Left lung (tissue), 10 donors: Measurements from ENCODE around the gene TAS2R43. TPM values are rescaled to one million over a fixed set of nuclear protein-coding genes. Genes with fewer than 3 reads are reported as not detected.
"Not testable (repeated sequence)": the region's sequence is repeated elsewhere in the genome, so short reads cannot be mapped to it uniquely, and the experiment has no call there.

Experiments used
- ATAC-seq: fragments of 200-7000 bp; cut with Tn5 transposase; one replicate; pipeline ENCODE4 v1.9.1; 2020; ENCODE audit warnings: moderate library complexity
- DNase-seq, 4 donors: peaks; one replicate each; pipeline ENCODE4 v3.0.0-alpha.2; 2013 to 2020
- H3K27ac ChIP-seq, 2 donors: fragments of 200-600 bp; sonication (generic) in 1 of 2; one replicate each; pipeline versions ENCODE4 v1.5.0 to v1.8.0; 2020 to 2021
- H3K27me3 ChIP-seq, 2 donors: fragments of 200-600 bp; sonication (generic) in 1 of 2; one replicate each; pipeline versions ENCODE4 v1.5.0 to v1.8.0; 2020 to 2021
- H3K36me3 ChIP-seq, 2 donors: fragments of 200-600 bp; sonication (generic) in 1 of 2; one replicate each; pipeline versions ENCODE4 v1.5.0 to v1.8.0; 2020 to 2021
- H3K4me1 ChIP-seq, 2 donors: fragments of 200-600 bp; one replicate each; pipeline ENCODE4 v1.8.0; 2021
- H3K4me3 ChIP-seq, 2 donors: fragments of 200-600 bp; sonication (generic) in 1 of 2; one replicate each; pipeline versions ENCODE4 v1.5.0 to v1.8.0; 2020 to 2021; ENCODE audit warnings: mild to moderate bottlenecking in 1 of 2
- H3K9me3 ChIP-seq, 2 donors: fragments of 200-600 bp; sonication (generic) in 1 of 2; one replicate each; pipeline versions ENCODE4 v1.5.0 to v1.8.0; 2020 to 2021
- CTCF ChIP-seq, 2 donors: fragments of 200-600 bp; sonication (generic) in 1 of 2; IDR thresholded peaks; one replicate each; pipeline versions ENCODE4 v1.5.0 to v1.8.0; 2021; ENCODE audit warnings: antibody characterized with exemption in 2 of 2
- intact Hi-C, 2 donors: fragments of 100-400 bp; cut with DNase I; formaldehyde crosslinking; loops; one replicate each; pipeline versions ENCODE4 v1.11.2 to v1.14.2; 2022
- polyA plus RNA-seq, 6 donors: library from polyadenylated mRNA; unstranded; fragments of 120-200 nt; gene quantifications; one replicate each; pipeline ENCODE4 v1.2.1, GENCODE V29; 2013; ENCODE audit not compliant: insufficient read length in 6 of 6
- total RNA-seq, 2 donors: library from RNA; stranded (reverse); fragmentation: NEBNext Ultra II Directional; extraction: Animal tissue kit (Norgen Biotek cat#: 25700); gene quantifications; one replicate each; pipeline ENCODE4 v1.2.1, GENCODE V29; 2021
- donor health status: DM: no; HTN: yes; CAD: no.
- donor health status: DM: no; HTN: no; CAD: no.

TAS2R43 gene
- total and polyA plus RNA-seq, 8 donors = 0.38 to 0.78 (median 0.60) TPM

DNA sequence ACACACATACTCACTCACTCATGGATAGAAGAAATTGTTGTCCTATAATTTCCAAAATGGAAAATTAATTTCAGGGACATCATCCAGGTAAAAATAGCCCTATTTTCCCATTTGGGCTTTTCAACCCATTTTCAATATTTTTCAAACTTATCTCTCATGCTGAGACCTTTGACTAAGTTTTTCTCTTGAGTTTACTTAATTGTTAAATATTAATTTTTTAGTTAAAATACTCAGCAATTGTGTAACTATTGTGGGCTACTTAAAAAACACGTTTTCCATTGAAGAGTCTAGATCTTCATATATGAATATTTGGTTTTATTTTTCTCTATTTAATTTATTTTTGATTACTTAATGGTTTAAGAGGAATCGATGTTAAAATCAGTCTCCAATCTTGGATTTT, 14.2 kb upstream of the TAS2R43 start:
- Histone ChIP-seq H3K27me3 (no peaks in the 10 kb centered on the region), H3K4me3 (no peak overlapping the region), H3K36me3 (no peaks in the 10 kb centered on the region), H3K4me1 (no peaks in the 10 kb centered on the region), H3K27ac (no peak overlapping the region), H3K9me3 (peaks cover 0 to 13% of the 10 kb centered on the region in 2 donors)
- ATAC-seq = no peak
- intact Hi-C loops = no loop called here
- TF ChIP-seq CTCF (IDR thresholded peaks at IDR 0.05) = no peak
- DNase-seq = no peak

DNA sequence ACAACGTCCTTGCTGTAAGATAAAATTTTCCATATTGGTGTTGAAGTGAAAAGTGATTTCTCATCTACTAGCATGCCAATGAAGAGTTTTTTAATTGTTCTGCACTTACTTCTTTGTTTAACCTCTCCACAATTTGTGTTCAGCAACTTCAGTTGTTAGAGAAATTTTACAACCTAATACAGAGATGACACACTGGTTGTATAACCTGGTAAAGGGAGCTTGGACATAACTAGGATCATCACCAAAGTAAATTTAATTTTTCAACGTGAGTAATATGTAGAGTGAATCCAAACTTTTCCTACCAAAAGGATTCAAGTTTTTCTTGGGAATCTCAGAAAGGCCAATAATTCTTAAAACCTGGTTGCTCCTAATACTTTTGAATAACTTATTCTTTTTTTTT, 13.4 kb upstream of the TAS2R43 start:
- H3K27me3 ChIP-seq = no peaks in the 10 kb centered on the region
- H3K27ac ChIP-seq = no peak overlapping the region
- DNase-seq (no peak), ATAC-seq (no peak)
- H3K4me3 ChIP-seq = no peak overlapping the region
- no peaks in the 10 kb centered on the region for H3K36me3 ChIP-seq
- intact Hi-C loops = no loop called here
- TF ChIP-seq CTCF (IDR thresholded peaks at IDR 0.05) = no peak
- no peaks in the 10 kb centered on the region for H3K4me1 ChIP-seq
- peaks cover 0 to 5% of the 10 kb centered on the region in 2 donors for H3K9me3 ChIP-seq

DNA sequence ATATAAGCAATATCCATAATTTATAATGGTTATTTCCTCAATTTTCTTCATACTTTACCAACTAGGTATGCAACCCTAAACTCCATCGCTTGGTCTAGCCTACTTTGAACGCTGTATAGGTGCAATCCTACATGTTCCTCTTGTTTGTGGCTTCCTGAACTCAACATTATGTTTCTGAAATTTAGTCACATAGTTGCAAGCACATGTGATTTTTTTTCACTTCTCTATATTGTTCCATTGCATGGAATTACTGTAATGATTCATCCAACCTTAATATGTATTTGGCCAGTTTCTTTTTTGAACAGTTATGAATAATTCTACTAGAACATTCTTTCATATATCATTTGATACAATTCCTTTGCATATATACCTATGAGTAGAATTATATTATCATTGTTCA, 2.8 kb upstream of the TAS2R43 start:
- DNase-seq, ATAC-seq, H3K4me3 ChIP-seq, H3K27me3 ChIP-seq, H3K9me3 ChIP-seq, intact Hi-C loops, H3K27ac ChIP-seq, H3K4me1 ChIP-seq, H3K36me3 ChIP-seq: not testable (repeated sequence)

- Histone ChIP-seq H3K27me3 (no peaks in the 10 kb centered on the region), H3K4me3 (no peak overlapping the region), H3K36me3 (no peaks in the 10 kb centered on the region), H3K27ac (no peak overlapping the region), H3K4me1 (no peaks in the 10 kb centered on the region), H3K9me3 (no peaks in the 10 kb centered on the region)
- ATAC-seq = no peak
- no peak for TF ChIP-seq CTCF (IDR thresholded peaks at IDR 0.05)
- intact Hi-C loops = no loop called here
- no peak for DNase-seq
Measured at GRCh38 chr12:11089246-11089645, 2.9 kb downstream of the TAS2R43 start.

GRCh38 chr12:11085419-11085818, 6.7 kb downstream of the TAS2R43 start:
- no peaks in the 10 kb centered on the region for H3K4me1 ChIP-seq
- H3K36me3 ChIP-seq = no peaks in the 10 kb centered on the region
- no peaks in the 10 kb centered on the region for H3K27me3 ChIP-seq
- DNase-seq (no peak), ATAC-seq (no peak)
- H3K4me3 ChIP-seq = no peak overlapping the region
- no peak for TF ChIP-seq CTCF (IDR thresholded peaks at IDR 0.05)
- peaks cover 0 to 9% of the 10 kb centered on the region in 2 donors for H3K9me3 ChIP-seq
- intact Hi-C loops = no loop called here
- H3K27ac ChIP-seq = no peak overlapping the region

DNA sequence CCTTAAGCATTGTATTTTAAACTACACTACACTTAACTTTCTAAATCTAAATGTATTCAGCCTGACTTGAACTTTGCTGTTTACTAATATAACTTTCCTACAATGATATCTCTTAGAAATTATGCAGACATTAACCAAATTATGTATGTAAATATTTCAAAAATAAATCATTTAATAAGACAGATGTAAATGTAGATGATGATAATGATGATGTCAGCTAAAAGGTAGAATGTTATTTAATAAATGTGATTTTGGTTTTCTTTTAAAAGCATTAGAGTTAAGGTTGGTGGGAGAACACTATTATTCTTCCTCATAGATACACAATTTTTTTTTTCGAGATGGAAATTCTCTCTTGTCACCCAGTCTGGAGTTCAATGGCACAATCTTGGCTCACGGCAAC, 10.1 kb downstream of the TAS2R43 start:
- Histone ChIP-seq H3K4me3 (no peak overlapping the region), H3K36me3 (no peaks in the 10 kb centered on the region), H3K9me3 (peaks cover 0 to 10% of the 10 kb centered on the region in 2 donors), H3K4me1 (no peaks in the 10 kb centered on the region), H3K27me3 (no peaks in the 10 kb centered on the region), H3K27ac (no peak overlapping the region)
- DNase-seq (no peak), ATAC-seq (no peak)
- intact Hi-C loops = no loop called here
- no peak for TF ChIP-seq CTCF (IDR thresholded peaks at IDR 0.05)
